Measurements from ENCODE around the gene DNHD1. TPM values are rescaled to one million over a fixed set of nuclear protein-coding genes. Genes with fewer than 3 reads are reported as not detected.

DNHD1 gene
- total and polyA plus RNA-seq, 9 of the 15 experiments (the other 6 are each of a cell fraction or from before 2014, with no cell fraction given), result 0.82 to 9.7 (median 3.8) TPM

GRCh38 chr11:6603287-6604080, 106.4 kb downstream of the DNHD1 start, which contains the start of the genes ILK and RRP8 (continued):
- TF ChIP-seq ZNF740 (CRISPR knock-in tag; IDR thresholded peaks at IDR 0.05), result no peak
- TF ChIP-seq ZNF740 (tag; IDR thresholded peaks at IDR 0.05), result peak in 1 of 2 experiments; percentile 53; a peak in 1 of 4 replicates
- TF ChIP-seq KLF13 (tag; IDR thresholded peaks at IDR 0.05; ENCODE audit: borderline replicate concordance, low read depth), result peak; percentile 35; the same call in 1 of the 2 replicates
- no peak for TF ChIP-seq HDAC3 (IDR thresholded peaks at IDR 0.05; ENCODE audit: borderline replicate concordance, partially characterized antibody)
- peak; percentile 99 for TF ChIP-seq SP2 (IDR thresholded peaks at IDR 0.05; ENCODE audit: extremely low read depth, low read depth, low read length, poor library complexity, severe bottlenecking)
- TF ChIP-seq JUN (IDR thresholded peaks at IDR 0.05; ENCODE audit: borderline replicate concordance, low read depth, low read length), result 0 out of 2 replicates have a peak, but pooled peaks have one; percentile 14
- TF ChIP-seq JUN (CRISPR knock-in tag; IDR thresholded peaks at IDR 0.05; ENCODE audit: borderline replicate concordance), result no peak; the same call in 1 of the 2 replicates
- peak; percentile 31; the same call in 1 of the 2 replicates for TF ChIP-seq ZBTB2 (IDR thresholded peaks at IDR 0.05)
- TF ChIP-seq E2F3 (CRISPR knock-in tag; IDR thresholded peaks at IDR 0.05), result no peak
- TF ChIP-seq ATF4 (CRISPR knock-in tag; IDR thresholded peaks at IDR 0.05), result 0 out of 2 replicates have a peak, but pooled peaks have one; percentile 58
- no peak for TF ChIP-seq CHAMP1 (IDR thresholded peaks at IDR 0.05)
- peak; percentile 96 for TF ChIP-seq VEZF1 (CRISPR knock-in tag; IDR thresholded peaks at IDR 0.05)
- TF ChIP-seq SIX5 (IDR thresholded peaks at IDR 0.05; ENCODE audit: borderline replicate concordance in 1 of 2, insufficient read depth in 1 of 2, low read depth in 1 of 2, low read length in 2 of 2), result no peak; a peak in 1 of 4 replicates
- TF ChIP-seq HDAC8 (tag; IDR thresholded peaks at IDR 0.05), result no peak
- TF ChIP-seq SIN3A (IDR thresholded peaks at IDR 0.05; ENCODE audit: borderline replicate concordance in 2 of 2, control insufficient read depth in 1 of 2, low read depth in 2 of 2, low read length in 2 of 2), result peak; percentile 73 to 99; a peak in 3 of 4 replicates
- no peak for TF ChIP-seq NELFE (IDR thresholded peaks at IDR 0.05; ENCODE audit: insufficient read depth, insufficient read length)
- TF ChIP-seq TRIM24 (IDR thresholded peaks at IDR 0.05), result 0 out of 4 replicates have a peak, but pooled peaks of 1 of the 2 experiments have one; percentile 13
